H1 (cell line): ENCODE measurements around the gene CLMP. TPM values are rescaled to one million over a fixed set of nuclear protein-coding genes. Genes with fewer than 3 reads are reported as not detected.

Experiments
- CTCF ChIA-PET: fragments of 300-600 bp; sonication (Branson Sonifier 250); formaldehyde crosslinking; loops from one replicate; lab custom pipeline; 2021; ENCODE audit not compliant: partially characterized antibody; lab: Charles Lee
- POLR2A ChIA-PET: fragments of 300-600 bp; sonication (Branson Sonifier 250); formaldehyde crosslinking; loops from one replicate; lab custom pipeline; 2021; ENCODE audit warnings: inconsistent platforms; ENCODE audit not compliant: partially characterized antibody; lab: Charles Lee
- DNase-seq, 2 experiments: peaks; one replicate each; pipeline versions ENCODE4 v3.0.0 to v3.0.0-alpha.2; 2010 to 2022; ENCODE audit warnings: low spot score in 2 of 2, low read depth in 1 of 2, mixed read lengths in 1 of 2
- FAIRE-seq: peaks from 2 replicates; lab custom pipeline; 2011; peaks lifted over from hg19 to GRCh38; lab: Jason Lieb, UNC
- H2AFZ ChIP-seq: 2 replicates; pipeline ENCODE4 v1.8.1; 2012; ENCODE audit warnings: low read length, inconsistent platforms
- H2AK5ac ChIP-seq: 2 replicates; pipeline ENCODE4 v1.6.1; 2013; ENCODE audit warnings: low read depth, low read length
- H2BK120ac ChIP-seq: replicated peaks from 2 replicates; pipeline ENCODE3; 2013; ENCODE audit warnings: low read depth, low read length, inconsistent platforms
- H2BK12ac ChIP-seq: 2 replicates; pipeline ENCODE4 v1.6.1; 2013; ENCODE audit warnings: low read depth, low read length
- H2BK15ac ChIP-seq: 2 replicates; pipeline ENCODE4 v1.6.1; 2013; ENCODE audit warnings: low read length
- H2BK20ac ChIP-seq: 2 replicates; pipeline ENCODE4 v1.6.1; 2013; ENCODE audit warnings: low read length
- H2BK5ac ChIP-seq: 2 replicates; pipeline ENCODE4 v1.6.1; 2013; ENCODE audit warnings: low read depth, low read length
- H3K14ac ChIP-seq: 2 replicates; pipeline ENCODE4 v1.6.1; 2013; ENCODE audit warnings: inconsistent platforms; ENCODE audit not compliant: insufficient read length
- H3K18ac ChIP-seq: 2 replicates; pipeline ENCODE4 v1.6.1; 2013; ENCODE audit warnings: low read length; ENCODE audit errors: extremely low read depth
- H3K23ac ChIP-seq: 2 replicates; pipeline ENCODE4 v1.6.1; 2013; ENCODE audit warnings: inconsistent platforms; ENCODE audit not compliant: insufficient read length
- H3K23me2 ChIP-seq: 2 replicates; pipeline ENCODE4 v1.6.1; 2013; ENCODE audit warnings: low read depth, low read length
- H3K27ac ChIP-seq: 2 replicates; pipeline ENCODE4 v1.6.1; 2011; ENCODE audit warnings: low read depth, low read length, inconsistent platforms
- H3K27me3 ChIP-seq, 4 experiments: replicated peaks in 1 of 4; 1 replicate in 1 of 4; 2 replicates in 3 of 4; pipeline versions ENCODE4 v1.6.1 to v1.8.1; 2011 to 2013; ENCODE audit warnings: low read length in 3 of 4, mild to moderate bottlenecking in 3 of 4, inconsistent platforms in 2 of 4, mixed read lengths in 2 of 4, moderate library complexity in 1 of 4; ENCODE audit not compliant: control insufficient read depth in 3 of 4, insufficient read depth in 3 of 4; ENCODE audit errors: extremely low read depth in 1 of 4
- H3K36me3 ChIP-seq, 4 experiments: 2 replicates each; pipeline versions ENCODE4 v1.6.1 to v1.8.1; 2011 to 2013; ENCODE audit warnings: mild to moderate bottlenecking in 4 of 4, low read length in 3 of 4, moderate library complexity in 2 of 4, control low read depth in 1 of 4, inconsistent platforms in 1 of 4; ENCODE audit not compliant: insufficient read depth in 4 of 4, control insufficient read depth in 2 of 4
- H3K4ac ChIP-seq: replicated peaks from 2 replicates; pipeline ENCODE3; 2013; ENCODE audit warnings: low read length, low read depth, mixed read lengths, inconsistent platforms; ENCODE audit not compliant: insufficient read length
- H3K4me1 ChIP-seq, 4 experiments: replicated peaks in 1 of 4; 1 replicate in 1 of 4; 2 replicates in 3 of 4; pipeline versions ENCODE4 v1.6.1 to v1.8.1; 2011 to 2013; ENCODE audit warnings: low read length in 3 of 4, inconsistent platforms in 2 of 4, mixed read lengths in 1 of 4; ENCODE audit not compliant: insufficient read depth in 4 of 4, control insufficient read depth in 3 of 4
- H3K4me2 ChIP-seq, 2 experiments: 2 replicates each; pipeline versions ENCODE4 v1.6.1 to v1.8.1; 2011 to 2013; ENCODE audit warnings: low read depth in 2 of 2, low read length in 2 of 2, control low read depth in 1 of 2, inconsistent platforms in 1 of 2, mild to moderate bottlenecking in 1 of 2; ENCODE audit not compliant: insufficient read depth in 1 of 2
- H3K4me3 ChIP-seq, 4 experiments: fragments of 200-600, 300-600 bp in 1 of 4; sonication (generic), shearing (Covaris generic), sonication (Bioruptor Twin) in 1 of 4; 2 replicates each; pipeline versions ENCODE4 v1.5.1 to v1.8.1; 2011 to 2016; ENCODE audit warnings: low read length in 4 of 4, low read depth in 3 of 4, control low read depth in 2 of 4, inconsistent platforms in 2 of 4, mild to moderate bottlenecking in 2 of 4, mixed read lengths in 1 of 4, moderate library complexity in 1 of 4; ENCODE audit not compliant: insufficient read depth in 2 of 4; ENCODE audit errors: extremely low read depth in 1 of 4
- H3K56ac ChIP-seq: replicated peaks from 2 replicates; pipeline ENCODE3; 2013; ENCODE audit warnings: low read depth, mild to moderate bottlenecking, mixed read lengths, low read length, inconsistent platforms; ENCODE audit not compliant: insufficient read length
- H3K79me1 ChIP-seq: 2 replicates; pipeline ENCODE4 v1.6.1; 2013; ENCODE audit warnings: low read depth, low read length, control low read depth
- H3K79me2 ChIP-seq, 2 experiments: 2 replicates each; pipeline versions ENCODE4 v1.6.1 to v1.8.1; 2012 to 2013; ENCODE audit warnings: low read length in 2 of 2, mild to moderate bottlenecking in 2 of 2, inconsistent platforms in 1 of 2; ENCODE audit not compliant: insufficient read depth in 2 of 2, control insufficient read depth in 1 of 2
- H3K9ac ChIP-seq, 4 experiments: replicated peaks in 1 of 4; 1 replicate in 1 of 4; 2 replicates in 3 of 4; pipeline versions ENCODE4 v1.6.1 to v1.8.1; 2011 to 2013; ENCODE audit warnings: low read depth in 3 of 4, low read length in 3 of 4, control low read depth in 2 of 4, mild to moderate bottlenecking in 2 of 4, moderate library complexity in 2 of 4, inconsistent platforms in 1 of 4; ENCODE audit errors: extremely low read depth in 1 of 4
- H3K9me3 ChIP-seq, 2 experiments: 2 replicates each; pipeline versions ENCODE4 v1.6.1 to v1.8.1; 2012 to 2013; ENCODE audit warnings: mild to moderate bottlenecking in 2 of 2, moderate library complexity in 2 of 2, control low read depth in 1 of 2, inconsistent platforms in 1 of 2, low read depth in 1 of 2, low read length in 1 of 2, mixed read lengths in 1 of 2; ENCODE audit not compliant: insufficient read depth in 2 of 2
- H4K20me1 ChIP-seq, 2 experiments: replicated peaks in 1 of 2; 2 replicates each; pipeline versions ENCODE3 to v1.8.1; 2011 to 2013; ENCODE audit warnings: inconsistent platforms in 2 of 2, low read length in 2 of 2, mild to moderate bottlenecking in 1 of 2; ENCODE audit not compliant: insufficient read depth in 2 of 2, control insufficient read depth in 1 of 2
- H4K5ac ChIP-seq: 2 replicates; pipeline ENCODE4 v1.6.1; 2013; ENCODE audit warnings: low read length, low read depth, mixed read lengths, inconsistent platforms; ENCODE audit not compliant: insufficient read length
- H4K8ac ChIP-seq: 2 replicates; pipeline ENCODE4 v1.8.0; 2013; ENCODE audit warnings: mild to moderate bottlenecking, moderate library complexity, low read length, inconsistent platforms; ENCODE audit not compliant: insufficient read depth; ENCODE audit errors: extremely low read depth
- H4K91ac ChIP-seq: replicated peaks from 2 replicates; pipeline ENCODE3; 2013; ENCODE audit warnings: low read length, mixed read lengths, inconsistent platforms; ENCODE audit not compliant: insufficient read length
- SP2 ChIP-seq: IDR thresholded peaks from 2 replicates; pipeline ENCODE4 v1.6.1; 2012; ENCODE audit warnings: mild to moderate bottlenecking, low read length, inconsistent platforms
- WGBS, 2 experiments: shearing (Covaris generic) in 1 of 2; methylation state at CpG; one replicate each; pipeline versions ENCODE4 v1.1.6 to v1.1.7; 2013 to 2015; ENCODE audit warnings: low lambda C conversion rate in 2 of 2, mixed read lengths in 2 of 2, inconsistent platforms in 1 of 2, low coverage in 1 of 2, missing lambda C conversion rate in 1 of 2; ENCODE audit not compliant: insufficient replicate concordance in 2 of 2, insufficient coverage in 1 of 2, insufficient read length in 1 of 2; ENCODE audit errors: extremely low coverage in 1 of 2, missing lambda C conversion rate in 1 of 2; 5-methylcytosine and 5-hydroxymethylcytosine counted together
- polyA plus RNA-seq, 7 experiments: library from polyadenylated mRNA; depleted of rRNA in 3 of 7; stranded (reverse) in 5 of 7; unstranded in 2 of 7; fragments of >200 nt in 5 of 7; fragments of 200-250 nt in 2 of 7; gene quantifications; 1 replicate in 5 of 7; 2 replicates in 1 of 7; 4 replicates in 1 of 7; pipeline versions ENCODE4 v1.2.1 to v1.2.3, GENCODE V29; 2011 to 2013; ENCODE audit warnings: missing spikeins in 2 of 7, mixed read lengths in 2 of 7
- total RNA-seq: library from RNA; stranded (reverse); fragmentation: NEBNext Ultra II Directional; extraction: Animal tissue kit (Norgen Biotek cat#: 25700); gene quantifications from 2 replicates; pipeline ENCODE4 v1.2.1, GENCODE V29; 2021

Gene CLMP
- total and polyA plus RNA-seq, 2 of the 8 experiments (the other 6 are each of a cell fraction or from before 2014, with no cell fraction given): 9.9 to 24.1 TPM

DNA sequence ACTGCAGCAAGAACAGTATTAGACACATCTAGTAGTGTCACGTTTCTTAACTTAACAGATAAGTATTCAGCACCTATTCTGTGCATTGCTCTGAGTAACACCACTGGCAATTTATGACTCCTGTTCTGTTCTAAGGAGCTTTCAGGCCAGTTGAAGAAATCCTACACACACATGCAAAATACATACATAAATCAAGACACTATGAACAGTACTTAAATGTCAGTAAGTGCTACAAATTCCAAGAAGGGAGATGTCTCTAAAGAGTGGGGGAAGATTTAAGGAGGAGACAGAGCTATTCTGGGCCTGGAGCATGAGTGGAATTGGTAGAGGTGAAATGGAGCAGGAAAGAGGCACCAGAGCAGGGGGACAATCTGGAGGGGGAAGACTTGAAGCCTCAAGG is 46.2 kb upstream of the CLMP start:
- Histone ChIP-seq H3K27ac (no peak overlapping the region), H2BK12ac (no peak overlapping the region), H2BK20ac (no peak overlapping the region), H3K79me1 (no peaks in the 10 kb centered on the region), H4K20me1 (no peaks in the 10 kb centered on the region), H3K79me2 (no peaks in the 10 kb centered on the region), H4K5ac (no peak overlapping the region), H2BK15ac (no peak overlapping the region), H3K4me1 (peaks cover 0 to 5% (median under 1%) of the 10 kb centered on the region in 4 experiments; a peak in 2 of 7 replicates), H3K9me3 (no peaks in the 10 kb centered on the region), H4K91ac (no peak overlapping the region), H2AFZ (no peak overlapping the region), H3K4me3 (no peak overlapping the region), H3K14ac (no peak overlapping the region), H3K23ac (no peak overlapping the region), H3K18ac (no peak overlapping the region), H2BK5ac (no peak overlapping the region), H3K4me2 (no peak overlapping the region), H3K36me3 (no peaks in the 10 kb centered on the region), H3K56ac (no peak overlapping the region), H2BK120ac (no peak overlapping the region), H4K8ac (no peak overlapping the region), H3K27me3 (no peaks in the 10 kb centered on the region), H3K4ac (no peak overlapping the region), H3K23me2 (no peaks in the 10 kb centered on the region), H2AK5ac (no peak overlapping the region), H3K9ac (no peak overlapping the region)
- no peak for DNase-seq
- ChIA-PET POLR2A (interaction anchor here (0.6 kb wide), 1 partner anchor 179 kb away, joined by 3 read pairs; the partner anchor contains the start of gene HSPA8), CTCF (interaction anchor here (1.3 to 11.9 kb wide), 3 partner anchors 70 to 130 kb away, joined by 3 to 170 read pairs (median 18); no protein-coding TSS in a partner anchor)
- FAIRE-seq: no peak
- WGBS, 2 experiments: 81% methylated on average over 1 of the region's 1 CpG; no CpG with 5 or more reads in 1 of the 2 experiments
- TF ChIP-seq SP2: no peak
